Activated CD4-positive, alpha-beta memory T cell treated with anti-CD3 and anti-CD28 coated beads, Interleukin-2, amount 10 ng/mL, durations not matched to agents 7 days and 5 days (primary cell): Measurements from ENCODE around the gene PVR. TPM values are rescaled to one million over a fixed set of nuclear protein-coding genes. Genes with fewer than 3 reads are reported as not detected.

Experiments
- CTCF ChIA-PET: fragments of 350-600 bp; sonication (Branson Sonifier 250); formaldehyde crosslinking; loops from one replicate; lab custom pipeline; 2021; ENCODE audit warnings: antibody characterized with exemption, inconsistent platforms; lab: Charles Lee
- POLR2A ChIA-PET: fragments of 350-600 bp; sonication (Branson Sonifier 250); formaldehyde crosslinking; loops from one replicate; lab custom pipeline; 2021; ENCODE audit warnings: antibody characterized with exemption; lab: Charles Lee
- DNase-seq: peaks from one replicate; pipeline ENCODE4 v3.0.0-alpha.2; 2020
- H3K27ac Mint-ChIP-seq: one replicate; pipeline ENCODE4 v1.8.0; 2021; ENCODE audit warnings: mild to moderate bottlenecking, mixed read lengths
- H3K27me3 Mint-ChIP-seq: one replicate; pipeline ENCODE4 v1.8.0; 2021; ENCODE audit warnings: mixed read lengths
- H3K36me3 Mint-ChIP-seq: one replicate; pipeline ENCODE4 v1.8.0; 2021; ENCODE audit warnings: low read depth, mixed read lengths
- H3K4me1 Mint-ChIP-seq: one replicate; pipeline ENCODE4 v1.8.0; 2021; ENCODE audit warnings: mixed read lengths
- H3K4me3 Mint-ChIP-seq: one replicate; pipeline ENCODE4 v1.8.0; 2021; ENCODE audit warnings: mild to moderate bottlenecking, mixed read lengths
- H3K9me3 Mint-ChIP-seq: one replicate; pipeline ENCODE4 v1.8.0; 2021; ENCODE audit warnings: mixed read lengths
- total RNA-seq, 2 experiments: library from RNA; stranded (reverse); gene quantifications; one replicate each; pipeline ENCODE4 v1.2.3, GENCODE V29; 2021

PVR gene
- total RNA-seq, 2 experiments from 2014 or later = 1.7 to 2.1 TPM

DNA sequence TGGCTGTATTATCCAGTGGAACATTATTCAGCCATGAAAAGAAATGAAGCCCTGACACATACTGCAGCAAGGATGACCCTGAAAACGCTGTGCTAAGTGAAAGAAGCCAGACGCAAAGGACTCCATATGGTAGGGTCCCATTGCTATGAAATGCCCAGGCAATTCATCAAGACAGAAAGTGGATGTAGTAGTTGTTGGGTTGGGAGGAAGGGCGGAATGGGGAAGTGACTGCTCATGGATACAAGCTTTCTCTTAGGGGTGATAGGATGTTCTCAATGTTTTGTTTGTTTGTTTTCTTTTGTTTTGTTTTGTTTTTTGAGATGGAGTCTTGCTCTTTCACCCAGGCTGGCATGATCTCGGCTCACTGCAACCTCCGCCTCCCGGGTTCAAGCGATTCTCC is 44.2 kb downstream of the PVR start:
- ChIA-PET POLR2A (interaction anchor here (2.4 kb wide), 1 partner anchor 36 kb away, joined by 8 read pairs; no protein-coding TSS in a partner anchor), CTCF (interaction anchor here (2.0 to 9.1 kb wide), 2 partner anchors 36 to 84 kb away, joined by 6 to 87 read pairs; no protein-coding TSS in a partner anchor)
- Mint-ChIP-seq H3K4me3 (no peak overlapping the region), H3K9me3 (no peaks in the 10 kb centered on the region), H3K36me3 (no peaks in the 10 kb centered on the region), H3K27ac (no peak overlapping the region), H3K4me1 (peaks cover 34% of the 10 kb centered on the region), H3K27me3 (peaks cover 24% of the 10 kb centered on the region)
- DNase-seq = no peak

GRCh38 chr19:44689290-44690130 is 45.8 kb downstream of the PVR start:
- peak; percentile 77 for DNase-seq
- no peak overlapping the region for H3K27ac Mint-ChIP-seq
- H3K27me3 Mint-ChIP-seq = peaks cover 29% of the 10 kb centered on the region
- no peaks in the 10 kb centered on the region for H3K9me3 Mint-ChIP-seq
- H3K4me3 Mint-ChIP-seq = no peak overlapping the region
- POLR2A ChIA-PET = interaction anchor here (1.4 to 2.4 kb wide), 3 partner anchors 33 to 81 kb away, joined by 4 to 8 read pairs (median 5); no protein-coding TSS in a partner anchor
- no peaks in the 10 kb centered on the region for H3K36me3 Mint-ChIP-seq
- H3K4me1 Mint-ChIP-seq = peaks cover 38% of the 10 kb centered on the region
- CTCF ChIA-PET = interaction anchor here (0.6 to 9.1 kb wide), 16 partner anchors 7 to 200 kb away, joined by 3 to 87 read pairs (median 4); no protein-coding TSS in a partner anchor

- no peaks in the 10 kb centered on the region for H3K36me3 Mint-ChIP-seq
- POLR2A ChIA-PET = interaction anchor here (1.4 to 2.4 kb wide), 3 partner anchors 32 to 81 kb away, joined by 4 to 8 read pairs (median 5); no protein-coding TSS in a partner anchor
- no peaks in the 10 kb centered on the region for H3K9me3 Mint-ChIP-seq
- no peak overlapping the region for H3K27ac Mint-ChIP-seq
- H3K27me3 Mint-ChIP-seq = peaks cover 26% of the 10 kb centered on the region
- H3K4me3 Mint-ChIP-seq = no peak overlapping the region
- CTCF ChIA-PET = interaction anchor here (0.9 to 9.1 kb wide), 10 partner anchors 8 to 154 kb away, joined by 3 to 87 read pairs (median 5); no protein-coding TSS in a partner anchor
- H3K4me1 Mint-ChIP-seq = peaks cover 35% of the 10 kb centered on the region
- no peak for DNase-seq
Measured at GRCh38 chr19:44690131-44690440, 46.4 kb downstream of the PVR start.

DNA sequence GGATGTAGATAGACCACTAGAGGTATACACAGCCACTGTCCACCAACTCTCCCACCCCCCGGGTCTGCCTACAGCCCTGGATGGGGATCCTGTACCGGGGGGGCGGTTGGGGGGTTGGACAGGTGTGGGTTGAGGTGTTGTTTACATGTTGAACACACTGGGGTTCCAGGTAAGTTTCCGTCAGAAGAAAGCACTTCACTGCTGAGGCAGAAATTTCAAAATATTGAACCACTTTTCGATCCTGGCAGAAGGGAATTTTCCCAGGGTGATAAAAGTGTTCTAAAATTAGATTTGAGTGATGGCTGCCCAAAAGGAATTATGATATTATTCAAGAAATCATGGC is 48.6 kb downstream of the PVR start:
- Mint-ChIP-seq H3K27me3 (peaks cover 19% of the 10 kb centered on the region), H3K4me3 (peak overlapping the region; percentile 57), H3K36me3 (no peaks in the 10 kb centered on the region), H3K27ac (peak overlapping the region; percentile 62), H3K9me3 (no peaks in the 10 kb centered on the region), H3K4me1 (peaks cover 33% of the 10 kb centered on the region)
- no peak for DNase-seq
- POLR2A ChIA-PET = interaction anchor here (1.1 to 2.2 kb wide), 4 partner anchors 32 to 78 kb away, joined by 3 to 12 read pairs (median 7); no protein-coding TSS in a partner anchor
- CTCF ChIA-PET = interaction anchor here (4.9 to 9.1 kb wide), 2 partner anchors 31 to 79 kb away, joined by 52 to 87 read pairs; no protein-coding TSS in a partner anchor

GRCh38 chr19:44694184-44694579 is 50.5 kb downstream of the PVR start:
- CTCF ChIA-PET = interaction anchor here (0.8 to 9.1 kb wide), 5 partner anchors 30 to 123 kb away, joined by 3 to 87 read pairs (median 3); no protein-coding TSS in a partner anchor

DNA sequence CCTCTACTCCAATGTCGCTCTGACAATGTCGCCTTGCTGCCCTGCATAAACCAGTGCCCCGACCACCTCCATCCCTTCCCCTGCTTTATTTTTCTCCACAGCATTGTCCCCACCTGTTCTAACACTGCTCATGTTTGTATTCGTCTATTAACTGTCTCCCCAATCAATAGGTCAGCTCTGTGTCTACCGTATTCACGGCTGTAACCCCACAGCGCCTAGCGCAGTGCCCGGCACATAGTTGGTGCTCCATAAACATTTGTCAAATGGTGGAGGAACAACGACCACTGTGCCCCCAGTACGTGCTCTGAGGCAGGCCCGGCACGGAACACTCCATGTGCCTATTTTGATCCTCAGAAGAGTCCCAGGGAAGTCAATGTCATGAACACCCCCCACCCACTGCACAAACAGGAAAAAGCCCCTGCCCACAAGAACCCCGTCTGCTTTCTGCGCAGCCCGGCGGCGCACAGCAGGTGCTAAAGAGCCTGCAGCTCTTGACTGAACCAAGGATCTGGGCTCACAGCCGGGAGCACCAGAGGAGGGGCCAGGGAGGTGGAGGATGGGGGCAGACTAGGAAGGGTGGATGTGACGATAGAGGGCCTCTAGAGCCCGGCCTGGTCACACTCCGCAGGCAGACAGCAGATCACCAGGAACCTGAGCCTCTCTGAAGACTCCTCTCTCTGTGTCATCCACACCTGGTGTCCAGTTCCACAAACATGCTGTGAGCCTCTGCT is 53.4 kb downstream of the PVR start:
- POLR2A ChIA-PET = no interaction called here
- peaks cover 9% of the 10 kb centered on the region for H3K27me3 Mint-ChIP-seq
- DNase-seq = no peak
- no peak overlapping the region for H3K27ac Mint-ChIP-seq
- H3K4me1 Mint-ChIP-seq = peaks cover 14% of the 10 kb centered on the region
- CTCF ChIA-PET = no interaction called here
- no peak overlapping the region for H3K4me3 Mint-ChIP-seq
- no peaks in the 10 kb centered on the region for H3K9me3 Mint-ChIP-seq
- no peaks in the 10 kb centered on the region for H3K36me3 Mint-ChIP-seq

More at GRCh38 chr19:44694184-44694579, 50.5 kb downstream of the PVR start:
- Mint-ChIP-seq H3K36me3 (no peaks in the 10 kb centered on the region), H3K4me1 (peaks cover 31% of the 10 kb centered on the region), H3K27ac (no peak overlapping the region), H3K9me3 (no peaks in the 10 kb centered on the region), H3K4me3 (no peak overlapping the region), H3K27me3 (peaks cover 11% of the 10 kb centered on the region)
- DNase-seq = peak; percentile 45
- POLR2A ChIA-PET = no interaction called here

GRCh38 chr19:44697670-44698034 is 53.9 kb downstream of the PVR start:
- Mint-ChIP-seq H3K9me3 (no peaks in the 10 kb centered on the region), H3K4me3 (no peak overlapping the region), H3K36me3 (no peaks in the 10 kb centered on the region), H3K27me3 (peaks cover 7% of the 10 kb centered on the region), H3K4me1 (peaks cover 9% of the 10 kb centered on the region), H3K27ac (no peak overlapping the region)
- ChIA-PET POLR2A (no interaction called here), CTCF (no interaction called here)
- no peak for DNase-seq

- Mint-ChIP-seq H3K9me3 (no peaks in the 10 kb centered on the region), H3K27ac (no peak within 1 kb of the TSS), H3K36me3 (no peaks in the 10 kb centered on the region), H3K27me3 (peaks cover 5% of the 10 kb centered on the region), H3K4me3 (no peak within 1 kb of the TSS), H3K4me1 (peaks cover 6% of the 10 kb centered on the region)
- ChIA-PET CTCF (no interaction called here), POLR2A (no interaction called here)
- no peak for DNase-seq
Measured at GRCh38 chr19:44698492-44699201, 54.9 kb downstream of the PVR start, which contains the start of gene CEACAM16. TSS of gene CEACAM16 (plus strand) at chr19:44699151. CDS start at chr19:44701457, 2,306 bp downstream.

DNA sequence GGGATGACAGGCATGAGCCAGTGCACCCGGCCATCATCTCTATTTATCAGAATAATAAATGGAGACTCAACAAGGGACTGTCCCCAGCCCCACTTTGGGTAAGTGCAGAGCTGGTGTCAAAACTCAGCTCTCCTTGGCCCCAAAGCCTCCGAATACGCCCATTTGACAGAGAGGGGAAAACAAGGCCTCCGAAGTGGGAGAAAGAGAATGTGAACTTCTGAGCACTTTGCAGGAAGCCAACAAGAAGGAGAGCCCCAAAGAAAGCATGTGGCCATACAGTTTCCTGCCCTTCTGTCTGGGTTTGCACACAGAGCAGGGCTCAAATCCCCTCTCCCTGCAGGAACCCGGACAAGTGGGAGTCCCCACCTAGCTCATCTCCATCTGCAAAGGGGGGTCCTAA is 56.8 kb downstream of the PVR start:
- H3K27ac Mint-ChIP-seq = no peak overlapping the region
- H3K27me3 Mint-ChIP-seq = peaks cover 2% of the 10 kb centered on the region
- H3K4me1 Mint-ChIP-seq = no peaks in the 10 kb centered on the region
- no peak for DNase-seq
- ChIA-PET CTCF (interaction anchor here (1.4 kb wide), 1 partner anchor 70 kb away, joined by 9 read pairs; no protein-coding TSS in a partner anchor), POLR2A (no interaction called here)
- H3K9me3 Mint-ChIP-seq = no peaks in the 10 kb centered on the region
- no peak overlapping the region for H3K4me3 Mint-ChIP-seq
- H3K36me3 Mint-ChIP-seq = no peaks in the 10 kb centered on the region

GRCh38 chr19:44701228-44701627 is 57.5 kb downstream of the PVR start:
- H3K9me3 Mint-ChIP-seq = no peaks in the 10 kb centered on the region
- ChIA-PET POLR2A (no interaction called here), CTCF (no interaction called here)
- H3K27ac Mint-ChIP-seq = no peak overlapping the region
- H3K36me3 Mint-ChIP-seq = no peaks in the 10 kb centered on the region
- no peak overlapping the region for H3K4me3 Mint-ChIP-seq
- peaks cover 2% of the 10 kb centered on the region for H3K27me3 Mint-ChIP-seq
- H3K4me1 Mint-ChIP-seq = no peaks in the 10 kb centered on the region
- DNase-seq = no peak

DNA sequence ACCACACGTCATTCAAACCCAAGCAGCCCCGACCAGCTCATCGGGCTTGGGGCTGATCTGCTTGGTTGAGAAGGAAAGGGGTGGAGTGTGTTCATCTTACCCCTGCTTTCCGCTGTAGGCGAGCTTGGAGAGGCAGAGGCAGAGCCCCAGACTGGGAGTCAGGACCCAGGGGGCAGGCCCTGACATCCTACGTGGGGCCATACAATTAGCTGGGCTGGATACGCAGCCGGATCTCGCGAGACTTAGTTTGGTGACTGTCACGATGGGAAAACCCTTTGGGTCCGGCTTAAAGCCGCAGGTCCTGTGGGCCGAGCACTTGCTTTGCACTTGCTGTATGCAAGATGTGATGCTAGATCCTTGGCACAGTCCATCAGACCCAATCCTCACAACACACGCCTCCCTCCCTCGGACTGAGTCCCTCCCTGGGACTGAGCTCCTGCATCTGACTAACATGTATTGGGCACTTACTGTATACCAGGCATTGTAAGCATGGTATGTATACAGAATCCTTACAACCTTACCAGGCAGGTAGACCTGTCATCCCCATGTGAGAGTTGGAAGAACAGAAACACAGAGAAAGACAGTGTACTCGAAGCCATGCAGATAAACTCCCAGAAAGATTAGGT is 59.0 kb downstream of the PVR start:
- Mint-ChIP-seq H3K27me3 (peaks cover 2% of the 10 kb centered on the region), H3K4me3 (no peak overlapping the region), H3K27ac (no peak overlapping the region), H3K9me3 (no peaks in the 10 kb centered on the region), H3K36me3 (no peaks in the 10 kb centered on the region), H3K4me1 (no peaks in the 10 kb centered on the region)
- POLR2A ChIA-PET = no interaction called here
- no peak for DNase-seq
- CTCF ChIA-PET = interaction anchor here (1.2 kb wide), 1 partner anchor 14 kb away, joined by 3 read pairs; no protein-coding TSS in a partner anchor
